Smooth muscle cell (in vitro differentiated cells): ENCODE results near the gene KHDC1. TPM values are rescaled to one million over a fixed set of nuclear protein-coding genes. Genes with fewer than 3 reads are reported as not detected.

Experiments
- DNase-seq: peaks from one replicate; lab custom pipeline; 2025; ENCODE audit not compliant: unreplicated experiment; lab: John Stamatoyannopoulos, UW
- H2AFZ ChIP-seq: fragments of 200-600 bp; sonication (generic); 2 replicates; pipeline ENCODE4 v1.6.0; 2016; ENCODE audit warnings: antibody characterized with exemption, low read depth, mild to moderate bottlenecking
- H3F3A ChIP-seq: fragments of 200-600 bp; sonication (generic); 2 replicates; pipeline ENCODE4 v1.6.0; 2017; ENCODE audit warnings: antibody characterized with exemption, low read depth
- H3K27ac ChIP-seq: fragments of 200-600 bp; sonication (generic); 2 replicates; pipeline ENCODE4 v1.5.1; 2016; ENCODE audit warnings: low read depth, mild to moderate bottlenecking
- H3K27me3 ChIP-seq: fragments of 200-600 bp; sonication (generic); 2 replicates; pipeline ENCODE4 v1.6.1; 2016; ENCODE audit warnings: low read depth, mild to moderate bottlenecking
- H3K36me3 ChIP-seq: fragments of 200-600 bp; sonication (generic); 2 replicates; pipeline ENCODE4 v1.5.1; 2016; ENCODE audit warnings: low read depth
- H3K4me1 ChIP-seq: fragments of 200-600 bp; sonication (generic); 2 replicates; pipeline ENCODE4 v1.5.1; 2016; ENCODE audit warnings: low read depth
- H3K4me2 ChIP-seq: fragments of 200-600 bp; sonication (generic); 2 replicates; pipeline ENCODE4 v1.6.0; 2016; ENCODE audit warnings: mild to moderate bottlenecking
- H3K4me3 ChIP-seq: fragments of 200-600 bp; sonication (generic); 2 replicates; pipeline ENCODE4 v1.5.1; 2016; ENCODE audit warnings: mild to moderate bottlenecking
- H3K79me2 ChIP-seq: fragments of 200-600 bp; sonication (generic); 2 replicates; pipeline ENCODE4 v1.6.0; 2016; ENCODE audit warnings: low read depth, mild to moderate bottlenecking
- H3K9ac ChIP-seq: fragments of 200-600 bp; sonication (generic); 2 replicates; pipeline ENCODE4 v1.6.0; 2016; ENCODE audit warnings: low read depth
- H3K9me3 ChIP-seq: fragments of 200-600 bp; sonication (generic); replicated peaks from 2 replicates; pipeline ENCODE4 v1.5.1; 2016; ENCODE audit warnings: low read depth
- H4K20me1 ChIP-seq: fragments of 200-600 bp; sonication (generic); 2 replicates; pipeline ENCODE4 v1.6.0; 2016; ENCODE audit warnings: low read depth
- WGBS: methylation state at CpG from one replicate; pipeline ENCODE4 v1.1.7; 2016; ENCODE audit warnings: low lambda C conversion rate; 5-methylcytosine and 5-hydroxymethylcytosine counted together
- polyA plus RNA-seq: library from polyadenylated mRNA; unstranded; fragments of >200 nt; fragmentation: Nextera tagmentation; extraction: Ambion mirVana; gene quantifications from 2 replicates; pipeline ENCODE4 v1.2.1, GENCODE V29; 2016
- total RNA-seq: library from RNA; depleted of rRNA; stranded (reverse); fragments of >200 nt; gene quantifications from 2 replicates; pipeline ENCODE4 v1.2.3, GENCODE V29; 2014
- TF ChIP-seq, protein P1 (sequence below): fragments of 200-600 bp; sonication (generic); IDR thresholded peaks from 2 replicates; pipeline ENCODE4 v1.5.1; 2017; ENCODE audit warnings: borderline replicate concordance, mild to moderate bottlenecking, antibody characterized with exemption; ENCODE audit not compliant: insufficient read depth, poor library complexity, severe bottlenecking

The KHDC1 gene
- total and polyA plus RNA-seq, 2 experiments from 2014 or later, result 1.6 to 8.0 TPM

DNA sequence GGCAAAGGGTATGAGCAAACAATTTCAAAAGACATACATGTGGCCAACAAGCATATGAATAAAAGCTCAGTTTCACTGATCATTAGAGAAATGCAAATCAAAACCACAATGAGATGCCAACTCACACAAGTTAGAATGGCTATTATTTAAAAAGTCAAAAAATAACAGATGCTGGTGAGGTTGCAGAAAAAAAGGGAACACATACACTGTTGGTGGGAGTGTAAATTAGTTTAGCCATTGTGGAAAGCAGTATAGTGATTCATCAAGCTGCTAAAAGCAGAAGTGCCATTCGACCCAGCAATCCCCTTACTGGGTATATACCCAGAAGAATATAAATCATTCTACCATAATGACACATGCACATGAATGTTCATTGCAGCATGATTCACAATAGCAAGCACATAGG lies 31.0 kb downstream of the KHDC1 start:
- Histone ChIP-seq H3K4me3 (no peak overlapping the region), H3K27me3 (no peaks in the 10 kb centered on the region), H3K36me3 (no peaks in the 10 kb centered on the region), H3K79me2 (no peaks in the 10 kb centered on the region), H3K27ac (no peak overlapping the region), H3K4me2 (no peak overlapping the region), H3K4me1 (no peaks in the 10 kb centered on the region), H3K9ac (no peak overlapping the region), H4K20me1 (no peaks in the 10 kb centered on the region), H3F3A (no peaks in the 10 kb centered on the region), H2AFZ (no peak overlapping the region), H3K9me3 (no peaks in the 10 kb centered on the region)
- DNase-seq, result no peak
- TF ChIP-seq, protein P1, sequence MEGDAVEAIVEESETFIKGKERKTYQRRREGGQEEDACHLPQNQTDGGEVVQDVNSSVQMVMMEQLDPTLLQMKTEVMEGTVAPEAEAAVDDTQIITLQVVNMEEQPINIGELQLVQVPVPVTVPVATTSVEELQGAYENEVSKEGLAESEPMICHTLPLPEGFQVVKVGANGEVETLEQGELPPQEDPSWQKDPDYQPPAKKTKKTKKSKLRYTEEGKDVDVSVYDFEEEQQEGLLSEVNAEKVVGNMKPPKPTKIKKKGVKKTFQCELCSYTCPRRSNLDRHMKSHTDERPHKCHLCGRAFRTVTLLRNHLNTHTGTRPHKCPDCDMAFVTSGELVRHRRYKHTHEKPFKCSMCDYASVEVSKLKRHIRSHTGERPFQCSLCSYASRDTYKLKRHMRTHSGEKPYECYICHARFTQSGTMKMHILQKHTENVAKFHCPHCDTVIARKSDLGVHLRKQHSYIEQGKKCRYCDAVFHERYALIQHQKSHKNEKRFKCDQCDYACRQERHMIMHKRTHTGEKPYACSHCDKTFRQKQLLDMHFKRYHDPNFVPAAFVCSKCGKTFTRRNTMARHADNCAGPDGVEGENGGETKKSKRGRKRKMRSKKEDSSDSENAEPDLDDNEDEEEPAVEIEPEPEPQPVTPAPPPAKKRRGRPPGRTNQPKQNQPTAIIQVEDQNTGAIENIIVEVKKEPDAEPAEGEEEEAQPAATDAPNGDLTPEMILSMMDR, result no peak
- 70% methylated on average over 1 of the region's 1 CpG for WGBS

DNA sequence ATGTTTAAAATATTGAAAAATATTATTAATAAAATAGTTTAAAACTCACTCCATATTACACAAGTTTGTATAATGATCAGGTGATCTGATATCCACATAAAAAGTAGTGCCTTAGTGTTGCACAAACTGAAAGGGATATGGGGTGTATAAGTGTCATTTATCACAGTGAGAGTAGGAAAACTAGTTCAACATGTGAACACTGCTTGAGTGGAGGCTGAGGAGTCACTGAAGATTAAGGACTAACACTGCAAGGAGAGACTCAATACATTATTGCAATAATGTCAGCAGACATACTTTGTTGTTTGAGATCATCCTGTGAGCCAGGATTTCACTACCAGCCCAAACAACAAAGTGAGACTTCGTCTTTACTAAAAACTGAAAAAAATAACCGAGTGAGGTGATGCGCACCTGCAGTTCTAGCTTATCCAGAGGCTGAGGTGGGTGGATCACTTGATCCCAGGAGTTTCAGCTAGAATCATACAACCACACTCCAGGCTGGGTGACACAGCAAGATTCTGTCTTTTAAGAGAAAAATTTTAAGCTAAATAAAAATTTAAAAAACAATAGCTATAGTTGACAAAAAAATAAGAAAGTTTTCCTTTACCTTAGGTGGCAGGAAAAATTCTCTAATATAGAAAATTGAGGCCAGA lies 35.3 kb downstream of the KHDC1 start:
- Histone ChIP-seq H3K9me3 (no peaks in the 10 kb centered on the region), H3K27ac (no peak overlapping the region), H2AFZ (no peak overlapping the region), H3K4me3 (no peak overlapping the region), H4K20me1 (no peaks in the 10 kb centered on the region), H3K36me3 (no peaks in the 10 kb centered on the region), H3K4me1 (no peaks in the 10 kb centered on the region), H3K4me2 (no peak overlapping the region), H3F3A (no peaks in the 10 kb centered on the region), H3K27me3 (no peaks in the 10 kb centered on the region), H3K9ac (no peak overlapping the region), H3K79me2 (no peaks in the 10 kb centered on the region)
- TF ChIP-seq, protein P1, result no peak
- WGBS, result 93% methylated on average over 3 of the region's 3 CpGs
- no peak for DNase-seq

DNA sequence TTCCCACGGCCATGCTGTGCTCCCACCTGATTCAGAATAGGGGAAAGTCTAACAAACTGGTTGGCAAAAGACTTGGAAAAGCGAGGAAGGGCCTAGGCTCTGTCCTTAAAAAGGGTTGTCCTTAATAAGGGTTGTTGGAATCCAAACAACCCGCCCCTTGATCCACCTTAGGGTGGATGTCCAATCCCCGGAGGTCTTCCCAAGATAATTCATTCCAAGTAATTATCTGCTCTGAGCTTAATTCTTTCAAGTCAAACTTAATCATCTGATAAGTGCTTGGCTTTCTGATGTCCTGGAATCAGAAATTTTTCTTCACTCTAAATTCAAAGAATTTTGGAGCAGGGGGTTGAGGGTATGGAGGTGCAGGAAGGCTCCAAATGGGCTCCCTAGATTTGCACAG lies 37.6 kb downstream of the KHDC1 start, which contains the start of gene KHDC1L:
Gene KHDC1L (minus strand): TSS at position 101 of the 400 bp plus-strand sequence. CDS start 88 bp downstream, at position 13.
- no peak for DNase-seq
- Histone ChIP-seq H3K4me2 (no peak within 1 kb of the TSS), H2AFZ (no peak within 1 kb of the TSS), H4K20me1 (no peaks in the 10 kb centered on the region), H3K9ac (no peak within 1 kb of the TSS), H3K4me1 (no peaks in the 10 kb centered on the region), H3K79me2 (no peaks in the 10 kb centered on the region), H3K4me3 (no peak within 1 kb of the TSS), H3K36me3 (no peaks in the 10 kb centered on the region), H3K27ac (no peak within 1 kb of the TSS), H3F3A (no peaks in the 10 kb centered on the region), H3K9me3 (no peaks in the 10 kb centered on the region), H3K27me3 (no peaks in the 10 kb centered on the region)
- TF ChIP-seq, protein P1, result no peak
- whole genome bisulfite sequencing, result 95% methylated on average over 4 of the region's 4 CpGs

DNA sequence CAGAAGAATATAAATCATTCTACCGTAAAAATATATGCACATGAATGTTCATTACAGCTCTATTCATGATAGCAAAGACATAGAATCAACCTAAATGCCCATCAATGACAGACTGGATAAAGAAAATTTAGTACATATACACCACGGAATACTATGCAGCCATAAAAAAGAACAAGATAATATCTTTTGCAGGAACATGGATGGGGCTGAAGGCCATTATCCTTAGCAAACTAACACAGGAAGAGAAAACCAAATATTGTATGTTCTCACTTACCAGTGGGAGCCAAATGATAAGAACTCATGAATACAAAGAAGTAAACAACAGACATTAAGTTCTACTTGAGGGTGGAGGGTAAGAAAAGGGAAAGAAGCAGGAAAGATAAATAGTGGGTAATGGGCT lies 46.1 kb downstream of the KHDC1 start:
- Histone ChIP-seq H4K20me1 (no peaks in the 10 kb centered on the region), H3K27me3 (no peaks in the 10 kb centered on the region), H3K9ac (no peak overlapping the region), H3K4me2 (no peak overlapping the region), H3F3A (no peaks in the 10 kb centered on the region), H3K27ac (no peak overlapping the region), H3K4me1 (no peaks in the 10 kb centered on the region), H3K4me3 (no peak overlapping the region), H3K36me3 (no peaks in the 10 kb centered on the region), H3K79me2 (no peaks in the 10 kb centered on the region), H3K9me3 (no peaks in the 10 kb centered on the region), H2AFZ (no peak overlapping the region)
- TF ChIP-seq, protein P1, result no peak
- 97% methylated on average over 2 of the region's 2 CpGs for WGBS
- no peak for DNase-seq
